HL-60 (cell line): ENCODE data around the gene DDO.
"Not testable (repeated sequence)": the region's sequence is repeated elsewhere in the genome, so short reads cannot be mapped to it uniquely, and the experiment has no call there.

Experiments
- DNase-seq, 2 experiments: peaks; one replicate each; pipeline ENCODE4 v3.0.0-alpha.2; 2010 to 2020; ENCODE audit warnings: low read depth in 1 of 2, low spot score in 1 of 2
- H3K27ac ChIP-seq: fragments of 250-450 bp; sonication (Bioruptor Pico); replicated peaks from 2 replicates; pipeline ENCODE4 v1.5.1; 2020; ENCODE audit warnings: mild to moderate bottlenecking, moderate library complexity
- H3K27me3 ChIP-seq: fragments of 250-450 bp; sonication (Bioruptor Pico); 2 replicates; pipeline ENCODE4 v1.5.1; 2021; ENCODE audit warnings: mild to moderate bottlenecking, moderate library complexity; ENCODE audit not compliant: insufficient read depth, poor library complexity, severe bottlenecking
- H3K4me3 ChIP-seq: replicated peaks from 2 replicates; pipeline ENCODE4 v1.5.1; 2011; ENCODE audit warnings: mild to moderate bottlenecking, control low read depth, low read length; ENCODE audit not compliant: insufficient read depth
- GABPA ChIP-seq: IDR thresholded peaks from 2 replicates; pipeline ENCODE4 v1.6.1; 2012; ENCODE audit warnings: low read depth
- POLR2AphosphoS5 ChIP-seq: IDR thresholded peaks from 2 replicates; pipeline ENCODE4 v1.6.1; 2012; ENCODE audit warnings: low read depth
- SPI1 ChIP-seq: IDR thresholded peaks from 2 replicates; pipeline ENCODE4 v1.6.1; 2012; ENCODE audit warnings: low read depth, mild to moderate bottlenecking, borderline replicate concordance
- TF ChIP-seq, protein P1 (sequence below): IDR thresholded peaks from 2 replicates; pipeline ENCODE4 v1.6.1; 2012; ENCODE audit warnings: low read depth; ENCODE audit not compliant: insufficient replicate concordance
- TF ChIP-seq, protein P2 (sequence below): IDR thresholded peaks from one replicate; pipeline ENCODE4 v1.5.1; 2011; ENCODE audit warnings: low read length, control low read depth, inconsistent platforms; ENCODE audit not compliant: insufficient read depth

Gene DDO

DNA sequence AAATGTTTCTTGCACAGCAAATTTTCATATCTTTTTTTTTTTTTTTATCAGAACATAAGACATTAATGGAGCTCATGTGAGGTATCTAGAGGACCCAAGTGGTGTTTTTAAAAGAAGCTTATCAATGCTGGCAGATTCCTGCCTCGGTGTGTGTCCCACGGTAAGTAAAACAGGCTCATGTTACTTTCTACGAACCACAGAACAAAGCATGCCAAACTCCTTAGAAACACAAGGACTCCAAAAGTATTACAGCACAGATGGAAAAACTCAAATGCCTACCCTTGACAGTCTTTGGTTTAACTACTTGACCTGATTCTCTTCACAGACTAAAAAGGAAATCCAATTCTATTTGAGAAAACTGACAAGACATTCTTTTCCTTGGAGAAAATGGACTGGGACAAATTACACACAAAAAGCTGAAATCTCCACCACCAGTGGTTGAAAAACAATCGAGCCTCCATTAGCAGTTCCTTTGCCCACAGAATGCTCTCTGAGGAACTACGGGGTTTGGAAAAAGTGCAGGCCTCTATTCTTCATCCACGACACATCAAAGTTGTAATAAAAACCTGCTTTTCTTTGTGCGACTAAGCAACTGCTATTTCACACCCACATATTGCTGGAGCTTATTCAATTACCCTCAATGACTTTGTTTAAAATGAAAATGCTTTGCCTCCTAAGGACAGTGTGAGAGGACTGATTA, 62.7 kb downstream of the DDO start:
- Histone ChIP-seq H3K27me3 (peaks cover 9% of the 10 kb centered on the region), H3K27ac (no peak overlapping the region)
- no peak for DNase-seq

GRCh38 chr6:110351986-110352385, 63.4 kb downstream of the DDO start:
- Histone ChIP-seq H3K27me3 (peaks cover 4% of the 10 kb centered on the region), H3K27ac (no peak overlapping the region), H3K4me3 (no peak overlapping the region)
- no peak for TF ChIP-seq POLR2AphosphoS5
- TF ChIP-seq GABPA, result no peak
- no peak for TF ChIP-seq SPI1
- TF ChIP-seq, protein P1, sequence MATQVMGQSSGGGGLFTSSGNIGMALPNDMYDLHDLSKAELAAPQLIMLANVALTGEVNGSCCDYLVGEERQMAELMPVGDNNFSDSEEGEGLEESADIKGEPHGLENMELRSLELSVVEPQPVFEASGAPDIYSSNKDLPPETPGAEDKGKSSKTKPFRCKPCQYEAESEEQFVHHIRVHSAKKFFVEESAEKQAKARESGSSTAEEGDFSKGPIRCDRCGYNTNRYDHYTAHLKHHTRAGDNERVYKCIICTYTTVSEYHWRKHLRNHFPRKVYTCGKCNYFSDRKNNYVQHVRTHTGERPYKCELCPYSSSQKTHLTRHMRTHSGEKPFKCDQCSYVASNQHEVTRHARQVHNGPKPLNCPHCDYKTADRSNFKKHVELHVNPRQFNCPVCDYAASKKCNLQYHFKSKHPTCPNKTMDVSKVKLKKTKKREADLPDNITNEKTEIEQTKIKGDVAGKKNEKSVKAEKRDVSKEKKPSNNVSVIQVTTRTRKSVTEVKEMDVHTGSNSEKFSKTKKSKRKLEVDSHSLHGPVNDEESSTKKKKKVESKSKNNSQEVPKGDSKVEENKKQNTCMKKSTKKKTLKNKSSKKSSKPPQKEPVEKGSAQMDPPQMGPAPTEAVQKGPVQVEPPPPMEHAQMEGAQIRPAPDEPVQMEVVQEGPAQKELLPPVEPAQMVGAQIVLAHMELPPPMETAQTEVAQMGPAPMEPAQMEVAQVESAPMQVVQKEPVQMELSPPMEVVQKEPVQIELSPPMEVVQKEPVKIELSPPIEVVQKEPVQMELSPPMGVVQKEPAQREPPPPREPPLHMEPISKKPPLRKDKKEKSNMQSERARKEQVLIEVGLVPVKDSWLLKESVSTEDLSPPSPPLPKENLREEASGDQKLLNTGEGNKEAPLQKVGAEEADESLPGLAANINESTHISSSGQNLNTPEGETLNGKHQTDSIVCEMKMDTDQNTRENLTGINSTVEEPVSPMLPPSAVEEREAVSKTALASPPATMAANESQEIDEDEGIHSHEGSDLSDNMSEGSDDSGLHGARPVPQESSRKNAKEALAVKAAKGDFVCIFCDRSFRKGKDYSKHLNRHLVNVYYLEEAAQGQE, result no peak
- TF ChIP-seq, protein P2, sequence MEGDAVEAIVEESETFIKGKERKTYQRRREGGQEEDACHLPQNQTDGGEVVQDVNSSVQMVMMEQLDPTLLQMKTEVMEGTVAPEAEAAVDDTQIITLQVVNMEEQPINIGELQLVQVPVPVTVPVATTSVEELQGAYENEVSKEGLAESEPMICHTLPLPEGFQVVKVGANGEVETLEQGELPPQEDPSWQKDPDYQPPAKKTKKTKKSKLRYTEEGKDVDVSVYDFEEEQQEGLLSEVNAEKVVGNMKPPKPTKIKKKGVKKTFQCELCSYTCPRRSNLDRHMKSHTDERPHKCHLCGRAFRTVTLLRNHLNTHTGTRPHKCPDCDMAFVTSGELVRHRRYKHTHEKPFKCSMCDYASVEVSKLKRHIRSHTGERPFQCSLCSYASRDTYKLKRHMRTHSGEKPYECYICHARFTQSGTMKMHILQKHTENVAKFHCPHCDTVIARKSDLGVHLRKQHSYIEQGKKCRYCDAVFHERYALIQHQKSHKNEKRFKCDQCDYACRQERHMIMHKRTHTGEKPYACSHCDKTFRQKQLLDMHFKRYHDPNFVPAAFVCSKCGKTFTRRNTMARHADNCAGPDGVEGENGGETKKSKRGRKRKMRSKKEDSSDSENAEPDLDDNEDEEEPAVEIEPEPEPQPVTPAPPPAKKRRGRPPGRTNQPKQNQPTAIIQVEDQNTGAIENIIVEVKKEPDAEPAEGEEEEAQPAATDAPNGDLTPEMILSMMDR, result no peak
- DNase-seq, result no peak

More for the DNA sequence above, 62.7 kb downstream of the DDO start:
- H3K4me3 ChIP-seq, result no peak overlapping the region
- TF ChIP-seq, protein P1, result no peak
- no peak for TF ChIP-seq POLR2AphosphoS5

DNA sequence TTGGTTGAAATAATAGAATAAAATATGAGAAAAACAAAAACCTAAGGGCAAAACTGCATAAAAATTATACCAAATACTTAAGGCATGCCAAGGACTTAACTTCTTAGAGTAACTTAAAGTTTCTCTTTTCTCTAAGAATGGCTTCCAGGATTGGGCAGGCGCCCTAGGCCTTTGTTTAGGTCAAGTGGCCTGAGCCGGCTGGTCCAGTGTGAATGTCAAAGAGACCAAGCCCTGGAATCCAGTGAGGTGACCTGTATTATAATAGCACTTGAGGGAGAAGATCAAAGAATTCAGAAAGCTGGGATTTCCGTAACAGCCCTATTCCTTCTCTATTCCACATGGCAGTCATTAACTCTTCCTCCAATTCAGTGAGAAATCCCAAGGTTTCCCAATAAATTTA, 63.8 kb downstream of the DDO start:
- DNase-seq, result no peak
- TF ChIP-seq, protein P2, result no peak
- TF ChIP-seq POLR2AphosphoS5 (no peak), GABPA (no peak), SPI1 (no peak)
- TF ChIP-seq, protein P1, result no peak
- Histone ChIP-seq H3K4me3 (no peak overlapping the region), H3K27me3 (peaks cover under 1% of the 10 kb centered on the region), H3K27ac (no peak overlapping the region)

DNA sequence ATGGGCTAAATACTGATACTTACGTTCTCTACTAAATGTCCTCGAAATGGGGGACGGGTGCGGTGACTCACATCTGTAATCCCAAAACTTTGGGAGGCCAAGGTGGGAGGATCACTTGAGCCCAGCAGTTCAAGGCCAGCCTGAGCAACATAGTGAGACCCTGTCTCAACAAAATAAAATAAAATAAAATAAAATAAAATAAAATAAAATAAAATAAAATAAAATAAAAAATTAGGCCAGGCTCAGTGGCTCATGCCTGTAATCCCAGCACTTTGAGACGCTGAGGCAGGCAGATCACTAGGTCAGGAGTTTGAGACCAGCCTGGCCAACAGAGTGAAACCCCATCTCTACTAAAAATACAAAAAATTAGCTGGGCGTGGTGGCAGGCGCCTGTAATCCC, 64.8 kb downstream of the DDO start:
- H3K4me3 ChIP-seq, DNase-seq, H3K27ac ChIP-seq, H3K27me3 ChIP-seq: not testable (repeated sequence)
